Measurements from ENCODE around the gene DHRS11. TPM values are rescaled to one million over a fixed set of nuclear protein-coding genes. Genes with fewer than 3 reads are reported as not detected.

DHRS11 gene
- total and polyA plus RNA-seq, 10 of the 15 experiments (the other 5 are each of a cell fraction or from before 2014, with no cell fraction given) = 3.4 to 23.0 (median 14.5) TPM

GRCh38 chr17:36625188-36625587, 33.5 kb downstream of the DHRS11 start:
- POLR2A ChIA-PET = no interaction called here
- Histone ChIP-seq H4K20me1 (ENCODE audit: control insufficient read depth, insufficient read depth) (no peaks in the 10 kb centered on the region), H3K27ac (ENCODE audit: control insufficient read depth, insufficient read depth) (no peak overlapping the region), H3K4me3 (no peak overlapping the region), H3K27me3 (replicated peaks in 1 of 2; ENCODE audit: control insufficient read depth in 2 of 2, insufficient read depth in 2 of 2, low read length in 1 of 2) (no peaks in the 10 kb centered on the region), H3K9me3 (replicated peaks; ENCODE audit: control insufficient read depth, insufficient read depth, low read length) (no peaks in the 10 kb centered on the region), H3K36me3 (ENCODE audit: control insufficient read depth in 2 of 2, insufficient read depth in 2 of 2, low read length in 1 of 2) (no peaks in the 10 kb centered on the region), H3K4me2 (ENCODE audit: control insufficient read depth, insufficient read depth) (no peak overlapping the region), H3K9ac (ENCODE audit: control insufficient read depth, insufficient read depth, low read length) (no peak overlapping the region), H3K4me1 (ENCODE audit: control insufficient read depth, insufficient read depth, low read length) (no peaks in the 10 kb centered on the region), H2AFZ (ENCODE audit: control insufficient read depth, low read depth, low read length) (no peak overlapping the region), H3K79me2 (ENCODE audit: control insufficient read depth, insufficient read depth, low read length) (no peaks in the 10 kb centered on the region)
- FAIRE-seq (no peak), DNase-seq (ENCODE audit: low read depth, low spot score) (no peak), ATAC-seq (no peak)
- BruUV-seq (replicated peaks) = no TSS peak
- TF ChIP-seq ESRRA (IDR thresholded peaks at IDR 0.05; ENCODE audit: low read length) (no peak), JUND (IDR thresholded peaks at IDR 0.05; ENCODE audit: low read depth, low read length) (no peak), TCF12 (IDR thresholded peaks at IDR 0.05; ENCODE audit: low read depth, low read length) (no peak), STAT3 (IDR thresholded peaks at IDR 0.05; ENCODE audit: low read depth, low read length) (no peak), ATF2 (IDR thresholded peaks at IDR 0.05; ENCODE audit: low read length) (no peak), CBX5 (IDR thresholded peaks at IDR 0.05; ENCODE audit: low read depth) (no peak), CEBPZ (IDR thresholded peaks at IDR 0.05; ENCODE audit: low read depth, low read length) (no peak), NFYA (IDR thresholded peaks at IDR 0.05; ENCODE audit: borderline replicate concordance, low read depth, low read length) (no peak), IRF4 (IDR thresholded peaks at IDR 0.05; ENCODE audit: low read depth, low read length) (no peak), TAF1 (IDR thresholded peaks at IDR 0.05; ENCODE audit: borderline replicate concordance, low read depth, low read length) (no peak)
- in situ Hi-C loops (cut with MboI) (loop anchor here (5.0 to 25.0 kb wide), 3 partner anchors 52 to 1187 kb away; no protein-coding TSS in a partner anchor), intact Hi-C loops (cut with micrococcal nuclease; ENCODE audit: unreplicated experiment) (loop anchor here (5.0 to 10.0 kb wide), 4 partner anchors 80 to 747 kb away; no protein-coding TSS in a partner anchor)
- CTCF ChIA-PET = interaction anchor here (0.6 to 9.3 kb wide), 14 partner anchors 8 to 765 kb away, joined by 3 to 91 read pairs (median 4); partner anchors contain the start of gene MRM1
- SMC1A ChIA-PET (ENCODE audit: uncharacterized antibody, unreplicated experiment) = interaction anchor here (1.3 to 4.4 kb wide), 3 partner anchors 23 to 748 kb away, joined by 4 to 23 read pairs (median 7); partner anchors contain the start of gene MRM1
- WGBS (ENCODE audit: insufficient coverage, insufficient replicate concordance, low lambda C conversion rate, missing lambda C conversion rate) = 43% methylated on average over 7 of the region's 7 CpGs
- RAD21 ChIA-PET (ENCODE audit: unreplicated experiment) = interaction anchor here (1.2 to 1.6 kb wide), 3 partner anchors 8 to 748 kb away, joined by 3 to 8 read pairs (median 6); no protein-coding TSS in a partner anchor
